H1 (cell line): ENCODE measurements around the gene CACNA1B. TPM values are rescaled to one million over a fixed set of nuclear protein-coding genes. Genes with fewer than 3 reads are reported as not detected.

Source experiments
- ASH2L ChIP-seq: fragments of 200-600, 300-600 bp; sonication (generic); IDR thresholded peaks from one replicate; pipeline ENCODE4 v1.7.1; 2017; ENCODE audit warnings: low read length
- KDM1A ChIP-seq: fragments of 200-600, 300-600 bp; sonication (generic); IDR thresholded peaks from 2 replicates; pipeline ENCODE4 v1.7.1; 2016; ENCODE audit warnings: mild to moderate bottlenecking, low read length, borderline replicate concordance
- SP2 ChIP-seq: IDR thresholded peaks from 2 replicates; pipeline ENCODE4 v1.6.1; 2012; ENCODE audit warnings: mild to moderate bottlenecking, low read length, inconsistent platforms
- polyA plus RNA-seq, 7 experiments: library from polyadenylated mRNA; depleted of rRNA in 3 of 7; stranded (reverse) in 5 of 7; unstranded in 2 of 7; fragments of >200 nt in 5 of 7; fragments of 200-250 nt in 2 of 7; gene quantifications; 1 replicate in 5 of 7; 2 replicates in 1 of 7; 4 replicates in 1 of 7; pipeline versions ENCODE4 v1.2.1 to v1.2.3, GENCODE V29; 2011 to 2013; ENCODE audit warnings: missing spikeins in 2 of 7, mixed read lengths in 2 of 7
- total RNA-seq: library from RNA; stranded (reverse); fragmentation: NEBNext Ultra II Directional; extraction: Animal tissue kit (Norgen Biotek cat#: 25700); gene quantifications from 2 replicates; pipeline ENCODE4 v1.2.1, GENCODE V29; 2021

Gene CACNA1B
- total and polyA plus RNA-seq, 2 of the 8 experiments (the other 6 are each of a cell fraction or from before 2014, with no cell fraction given), result 1.5 to 5.7 TPM

DNA sequence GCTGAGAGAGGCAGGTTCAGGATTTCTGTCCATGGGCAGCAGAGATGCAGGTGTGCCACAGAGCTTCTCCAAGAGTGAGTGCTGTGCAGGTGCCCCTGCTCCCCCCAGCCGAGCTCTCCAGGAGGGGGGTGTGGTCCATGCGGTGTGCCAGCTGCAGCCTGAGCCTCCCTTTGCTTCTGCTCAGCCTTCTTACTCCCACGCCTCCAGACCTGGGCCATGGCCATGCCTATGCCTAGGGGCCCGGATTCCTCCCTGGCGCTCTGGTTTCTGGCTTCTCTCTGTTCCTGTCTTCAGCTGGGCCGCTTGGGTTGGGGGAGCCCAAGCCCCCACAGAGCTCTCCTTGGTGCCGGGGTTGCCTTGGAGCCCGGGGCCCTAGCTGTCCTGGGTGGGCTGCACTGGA lies 133.3 kb downstream of the CACNA1B start (continued):
- TF ChIP-seq SP2, result no peak
- no peak for TF ChIP-seq KDM1A
- TF ChIP-seq ASH2L, result no peak
